ENCODE measurements around the gene DUOXA2. TPM values are rescaled to one million over a fixed set of nuclear protein-coding genes. Genes with fewer than 3 reads are reported as not detected.
"Not testable (repeated sequence)": the region's sequence is repeated elsewhere in the genome, so short reads cannot be mapped to it uniquely, and the experiment has no call there.

DUOXA2 gene
- total RNA-seq, 1 experiment from 2014 or later: not detected

- intact Hi-C loops (cut with micrococcal nuclease; ENCODE audit: unreplicated experiment) (no loop called here), in situ Hi-C loops (cut with HindIII; ENCODE audit: low pct_unique_long_range_greater_than_20kb, low sequenced_read_pairs) (no loop called here)
- Histone ChIP-seq H3K9me3 (ENCODE audit: control insufficient read depth, insufficient read depth, low read depth, low read length) (no peaks in the 10 kb centered on the region), H3K27ac (ENCODE audit: low read length) (no peak overlapping the region), H3K4me1 (ENCODE audit: control insufficient read depth, insufficient read depth, low read length) (no peaks in the 10 kb centered on the region), H3K4me3 (ENCODE audit: low read depth in 2 of 2, low read length in 2 of 2) (peak overlapping the region in 1 of 2 experiments; percentile 5; a peak in 1 of 4 replicates), H3K27me3 (ENCODE audit: control insufficient read depth, insufficient read depth, low read length) (peaks cover 5% of the 10 kb centered on the region; the same call in 1 of the 2 replicates), H3K36me3 (ENCODE audit: control insufficient read depth, insufficient read depth, low read length) (no peaks in the 10 kb centered on the region; the same call in 1 of the 2 replicates)
- POLR2A ChIA-PET: no interaction called here
- BruUV-seq (replicated peaks): no TSS peak
- ATAC-seq (peak; percentile 75), DNase-seq (ENCODE audit: low read depth, low spot score) (no peak)
- CTCF ChIA-PET: interaction anchor here (1.1 kb wide), 1 partner anchor 17 kb away, joined by 3 read pairs; no protein-coding TSS in a partner anchor
- TF ChIP-seq CTCF (IDR thresholded peaks at IDR 0.05) (peak; percentile 70), REST (IDR thresholded peaks at IDR 0.05; ENCODE audit: insufficient read depth in 1 of 2, low read depth in 2 of 2, low read length in 1 of 2) (no peak)
These were observed 20.8 kb downstream of the DUOXA2 start for GRCh38 chr15:45134682-45135604.

- intact Hi-C loops (cut with micrococcal nuclease; ENCODE audit: unreplicated experiment): not testable (repeated sequence)
- CTCF ChIA-PET: interaction anchor here (0.6 to 1.1 kb wide), 3 partner anchors 15 to 70 kb away, joined by 3 to 7 read pairs (median 5); no protein-coding TSS in a partner anchor
- peak; percentile 27; the same call in 1 of the 2 replicates for ATAC-seq
These were observed 21.7 kb downstream of the DUOXA2 start for GRCh38 chr15:45135705-45136377.

GRCh38 chr15:45136378-45136764 lies 22.2 kb downstream of the DUOXA2 start:
- no peak overlapping the region for H3K27ac ChIP-seq (ENCODE audit: low read length)
- H3K9me3 ChIP-seq (ENCODE audit: control insufficient read depth, insufficient read depth, low read depth, low read length): no peaks in the 10 kb centered on the region
- TF ChIP-seq SIN3A (IDR thresholded peaks at IDR 0.05; ENCODE audit: borderline replicate concordance, insufficient read depth, low read depth, low read length) (no peak), TCF7L2 (IDR thresholded peaks at IDR 0.05; ENCODE audit: low read depth, low read length) (no peak), CTCF (IDR thresholded peaks at IDR 0.05) (no peak), POLR2AphosphoS5 (IDR thresholded peaks at IDR 0.05; ENCODE audit: low read depth, low read length) (no peak), REST (IDR thresholded peaks at IDR 0.05; ENCODE audit: insufficient read depth in 1 of 2, low read depth in 2 of 2, low read length in 1 of 2) (no peak)
- H3K36me3 ChIP-seq (ENCODE audit: control insufficient read depth, insufficient read depth, low read length): no peaks in the 10 kb centered on the region
- ATAC-seq (no peak), DNase-seq (ENCODE audit: low read depth, low spot score) (no peak)
- H3K4me3 ChIP-seq (ENCODE audit: low read depth in 2 of 2, low read length in 2 of 2): no peak overlapping the region
- H3K4me1 ChIP-seq (ENCODE audit: control insufficient read depth, insufficient read depth, low read length): no peaks in the 10 kb centered on the region
- ChIA-PET CTCF (interaction anchor here (0.6 to 1.1 kb wide), 3 partner anchors 16 to 69 kb away, joined by 3 to 7 read pairs (median 5); no protein-coding TSS in a partner anchor), POLR2A (no interaction called here)
- H3K27me3 ChIP-seq (ENCODE audit: control insufficient read depth, insufficient read depth, low read length): peaks cover 5% of the 10 kb centered on the region; the same call in 1 of the 2 replicates
- in situ Hi-C loops (cut with HindIII; ENCODE audit: low pct_unique_long_range_greater_than_20kb, low sequenced_read_pairs): no loop called here
- intact Hi-C loops (cut with micrococcal nuclease; ENCODE audit: unreplicated experiment): no loop called here
- no TSS peak for BruUV-seq (replicated peaks)

More at GRCh38 chr15:45135705-45136377, 21.7 kb downstream of the DUOXA2 start:
- POLR2A ChIA-PET; H3K36me3 ChIP-seq (ENCODE audit: control insufficient read depth, insufficient read depth, low read length); H3K27ac ChIP-seq (ENCODE audit: low read length); H3K9me3 ChIP-seq (ENCODE audit: control insufficient read depth, insufficient read depth, low read depth, low read length); H3K27me3 ChIP-seq (ENCODE audit: control insufficient read depth, insufficient read depth, low read length); H3K4me1 ChIP-seq (ENCODE audit: control insufficient read depth, insufficient read depth, low read length); in situ Hi-C loops (cut with HindIII; ENCODE audit: low pct_unique_long_range_greater_than_20kb, low sequenced_read_pairs); BruUV-seq (replicated peaks); H3K4me3 ChIP-seq (ENCODE audit: low read depth in 2 of 2, low read length in 2 of 2); DNase-seq (ENCODE audit: low read depth, low spot score): not testable (repeated sequence)

Measured in Panc1 (cell line).